ENCODE measurements around the gene SLCO3A1.

DNA sequence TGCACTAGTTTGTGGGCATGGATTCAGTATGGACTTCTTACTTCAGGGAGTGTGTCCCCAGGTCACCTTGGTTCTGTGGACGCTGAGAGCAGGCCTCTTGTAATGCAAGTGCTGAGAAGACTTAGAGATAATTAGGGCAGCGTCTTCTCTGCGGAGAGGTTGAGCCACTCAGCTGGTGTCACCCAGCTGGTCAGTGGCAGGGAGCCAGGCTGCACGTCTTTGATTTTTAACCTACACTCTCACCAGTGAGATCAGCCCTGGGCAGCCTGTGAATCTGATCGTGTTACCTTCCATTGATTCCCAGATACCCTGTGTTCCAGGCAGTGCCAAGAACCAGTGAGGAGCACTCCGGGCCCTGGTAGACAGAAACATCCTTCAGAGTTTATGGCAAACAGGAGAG is 92.6 kb downstream of the SLCO3A1 start:
- no peak for TF ChIP-seq TP53 (CRISPR knock-in tag; IDR thresholded peaks at IDR 0.05)
- TF ChIP-seq, protein P1, sequence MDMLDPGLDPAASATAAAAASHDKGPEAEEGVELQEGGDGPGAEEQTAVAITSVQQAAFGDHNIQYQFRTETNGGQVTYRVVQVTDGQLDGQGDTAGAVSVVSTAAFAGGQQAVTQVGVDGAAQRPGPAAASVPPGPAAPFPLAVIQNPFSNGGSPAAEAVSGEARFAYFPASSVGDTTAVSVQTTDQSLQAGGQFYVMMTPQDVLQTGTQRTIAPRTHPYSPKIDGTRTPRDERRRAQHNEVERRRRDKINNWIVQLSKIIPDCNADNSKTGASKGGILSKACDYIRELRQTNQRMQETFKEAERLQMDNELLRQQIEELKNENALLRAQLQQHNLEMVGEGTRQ (CRISPR knock-in tag; IDR thresholded peaks at IDR 0.05): no peak
- TF ChIP-seq KAT7 (CRISPR knock-in tag; IDR thresholded peaks at IDR 0.05; ENCODE audit: borderline replicate concordance): no peak
- TF ChIP-seq, protein P2, sequence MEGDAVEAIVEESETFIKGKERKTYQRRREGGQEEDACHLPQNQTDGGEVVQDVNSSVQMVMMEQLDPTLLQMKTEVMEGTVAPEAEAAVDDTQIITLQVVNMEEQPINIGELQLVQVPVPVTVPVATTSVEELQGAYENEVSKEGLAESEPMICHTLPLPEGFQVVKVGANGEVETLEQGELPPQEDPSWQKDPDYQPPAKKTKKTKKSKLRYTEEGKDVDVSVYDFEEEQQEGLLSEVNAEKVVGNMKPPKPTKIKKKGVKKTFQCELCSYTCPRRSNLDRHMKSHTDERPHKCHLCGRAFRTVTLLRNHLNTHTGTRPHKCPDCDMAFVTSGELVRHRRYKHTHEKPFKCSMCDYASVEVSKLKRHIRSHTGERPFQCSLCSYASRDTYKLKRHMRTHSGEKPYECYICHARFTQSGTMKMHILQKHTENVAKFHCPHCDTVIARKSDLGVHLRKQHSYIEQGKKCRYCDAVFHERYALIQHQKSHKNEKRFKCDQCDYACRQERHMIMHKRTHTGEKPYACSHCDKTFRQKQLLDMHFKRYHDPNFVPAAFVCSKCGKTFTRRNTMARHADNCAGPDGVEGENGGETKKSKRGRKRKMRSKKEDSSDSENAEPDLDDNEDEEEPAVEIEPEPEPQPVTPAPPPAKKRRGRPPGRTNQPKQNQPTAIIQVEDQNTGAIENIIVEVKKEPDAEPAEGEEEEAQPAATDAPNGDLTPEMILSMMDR (IDR thresholded peaks at IDR 0.05): no peak
- TF ChIP-seq, protein P3, sequence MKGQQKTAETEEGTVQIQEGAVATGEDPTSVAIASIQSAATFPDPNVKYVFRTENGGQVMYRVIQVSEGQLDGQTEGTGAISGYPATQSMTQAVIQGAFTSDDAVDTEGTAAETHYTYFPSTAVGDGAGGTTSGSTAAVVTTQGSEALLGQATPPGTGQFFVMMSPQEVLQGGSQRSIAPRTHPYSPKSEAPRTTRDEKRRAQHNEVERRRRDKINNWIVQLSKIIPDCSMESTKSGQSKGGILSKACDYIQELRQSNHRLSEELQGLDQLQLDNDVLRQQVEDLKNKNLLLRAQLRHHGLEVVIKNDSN (CRISPR knock-in tag; IDR thresholded peaks at IDR 0.05): no peak
- TF ChIP-seq, protein P4, sequence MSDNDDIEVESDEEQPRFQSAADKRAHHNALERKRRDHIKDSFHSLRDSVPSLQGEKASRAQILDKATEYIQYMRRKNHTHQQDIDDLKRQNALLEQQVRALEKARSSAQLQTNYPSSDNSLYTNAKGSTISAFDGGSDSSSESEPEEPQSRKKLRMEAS (CRISPR knock-in tag; IDR thresholded peaks at IDR 0.05): no peak
- TF ChIP-seq, protein P5, sequence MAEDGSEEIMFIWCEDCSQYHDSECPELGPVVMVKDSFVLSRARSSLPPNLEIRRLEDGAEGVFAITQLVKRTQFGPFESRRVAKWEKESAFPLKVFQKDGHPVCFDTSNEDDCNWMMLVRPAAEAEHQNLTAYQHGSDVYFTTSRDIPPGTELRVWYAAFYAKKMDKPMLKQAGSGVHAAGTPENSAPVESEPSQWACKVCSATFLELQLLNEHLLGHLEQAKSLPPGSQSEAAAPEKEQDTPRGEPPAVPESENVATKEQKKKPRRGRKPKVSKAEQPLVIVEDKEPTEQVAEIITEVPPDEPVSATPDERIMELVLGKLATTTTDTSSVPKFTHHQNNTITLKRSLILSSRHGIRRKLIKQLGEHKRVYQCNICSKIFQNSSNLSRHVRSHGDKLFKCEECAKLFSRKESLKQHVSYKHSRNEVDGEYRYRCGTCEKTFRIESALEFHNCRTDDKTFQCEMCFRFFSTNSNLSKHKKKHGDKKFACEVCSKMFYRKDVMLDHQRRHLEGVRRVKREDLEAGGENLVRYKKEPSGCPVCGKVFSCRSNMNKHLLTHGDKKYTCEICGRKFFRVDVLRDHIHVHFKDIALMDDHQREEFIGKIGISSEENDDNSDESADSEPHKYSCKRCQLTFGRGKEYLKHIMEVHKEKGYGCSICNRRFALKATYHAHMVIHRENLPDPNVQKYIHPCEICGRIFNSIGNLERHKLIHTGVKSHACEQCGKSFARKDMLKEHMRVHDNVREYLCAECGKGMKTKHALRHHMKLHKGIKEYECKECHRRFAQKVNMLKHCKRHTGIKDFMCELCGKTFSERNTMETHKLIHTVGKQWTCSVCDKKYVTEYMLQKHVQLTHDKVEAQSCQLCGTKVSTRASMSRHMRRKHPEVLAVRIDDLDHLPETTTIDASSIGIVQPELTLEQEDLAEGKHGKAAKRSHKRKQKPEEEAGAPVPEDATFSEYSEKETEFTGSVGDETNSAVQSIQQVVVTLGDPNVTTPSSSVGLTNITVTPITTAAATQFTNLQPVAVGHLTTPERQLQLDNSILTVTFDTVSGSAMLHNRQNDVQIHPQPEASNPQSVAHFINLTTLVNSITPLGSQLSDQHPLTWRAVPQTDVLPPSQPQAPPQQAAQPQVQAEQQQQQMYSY (CRISPR knock-in tag; IDR thresholded peaks at IDR 0.05): no peak
- TF ChIP-seq TEAD4 (CRISPR knock-in tag; IDR thresholded peaks at IDR 0.05): no peak
- no peak for TF ChIP-seq SP1 (CRISPR knock-in tag; conservative IDR thresholded peaks at IDR 0.05)
- no peak for TF ChIP-seq ATF1 (CRISPR knock-in tag; IDR thresholded peaks at IDR 0.05)
